GM21717 (cell line): ENCODE data around the gene ZNF324B.
"Not testable (repeated sequence)": the region's sequence is repeated elsewhere in the genome, so short reads cannot be mapped to it uniquely, and the experiment has no call there.

ENCODE experiments used
- ATAC-seq: cut with Tn5 transposase; IDR thresholded peaks from one replicate; pipeline ENCODE4 v1.9.1; 2021; ENCODE audit warnings: mild to moderate bottlenecking, moderate library complexity; ENCODE audit not compliant: unreplicated experiment

ZNF324B gene

GRCh38 chr19:58451358-58452101 lies at the start of gene ZNF324B:
Gene ZNF324B, plus strand, starts transcription at chr19:58451622. Its CDS starts 2,080 bp downstream, at chr19:58453702.
- ATAC-seq = peak; percentile 86

GRCh38 chr19:58401840-58402421 lies 49.5 kb upstream of the ZNF324B start:
- ATAC-seq = no peak

- ATAC-seq = not testable (repeated sequence)
Observed at GRCh38 chr19:58403920-58404478, 47.4 kb upstream of the ZNF324B start.

- no peak for ATAC-seq
Observed at GRCh38 chr19:58406818-58407657, 44.4 kb upstream of the ZNF324B start.

- ATAC-seq = no peak
Observed at GRCh38 chr19:58407658-58408151, 43.7 kb upstream of the ZNF324B start.

GRCh38 chr19:58408152-58409009 lies 43.0 kb upstream of the ZNF324B start, which contains the start of gene ZNF584:
Gene ZNF584, plus strand, starts transcription at chr19:58408649. Its CDS starts 499 bp downstream, at chr19:58409148.
- ATAC-seq = peak; percentile 79

- ATAC-seq = peak; percentile 23
Observed at GRCh38 chr19:58409010-58409790, 42.2 kb upstream of the ZNF324B start.

GRCh38 chr19:58416604-58417003 lies 34.8 kb upstream of the ZNF324B start:
- no peak for ATAC-seq

- no peak for ATAC-seq
Observed at GRCh38 chr19:58417071-58417470, 34.4 kb upstream of the ZNF324B start.

- no peak for ATAC-seq
Observed at GRCh38 chr19:58428617-58429016, 22.8 kb upstream of the ZNF324B start.

- no peak for ATAC-seq
Observed at GRCh38 chr19:58429745-58430144, 21.7 kb upstream of the ZNF324B start.

GRCh38 chr19:58434217-58434616 lies 17.2 kb upstream of the ZNF324B start:
- ATAC-seq = no peak

- peak; percentile 91 for ATAC-seq
Observed at GRCh38 chr19:58439576-58440554, 11.6 kb upstream of the ZNF324B start, which contains the start of gene ZNF132. Gene ZNF132, minus strand, starts transcription at chr19:58440153. Its CDS starts 332 bp downstream, at chr19:58439821.

GRCh38 chr19:58440556-58440955 lies 10.9 kb upstream of the ZNF324B start:
- ATAC-seq = no peak

- not testable (repeated sequence) for ATAC-seq
Observed at GRCh38 chr19:58442986-58443385, 8.4 kb upstream of the ZNF324B start.

- not testable (repeated sequence) for ATAC-seq
Observed at GRCh38 chr19:58448860-58449259, 2.6 kb upstream of the ZNF324B start.

GRCh38 chr19:58449980-58450379 lies 1.4 kb upstream of the ZNF324B start:
- ATAC-seq = not testable (repeated sequence)

- peak; percentile 11 for ATAC-seq
Observed at GRCh38 chr19:58450856-58451357, 515 bp upstream of the ZNF324B start.
